Vagina (tissue), 2 donors: ENCODE results near the gene TRAPPC13. TPM values are rescaled to one million over a fixed set of nuclear protein-coding genes. Genes with fewer than 3 reads are reported as not detected.
"Not testable (repeated sequence)": the region's sequence is repeated elsewhere in the genome, so short reads cannot be mapped to it uniquely, and the experiment has no call there.

Experiments
- DNase-seq, 2 donors: peaks; one replicate each; pipeline ENCODE4 v3.0.0-alpha.2; 2017; ENCODE audit errors: extremely low spot score in 2 of 2
- H3K27ac ChIP-seq: fragments of 200-600 bp; sonication (generic); one replicate; pipeline ENCODE4 v1.5.1; 2019
- H3K27me3 ChIP-seq: fragments of 200-600 bp; sonication (generic); one replicate; pipeline ENCODE4 v1.5.1; 2019
- H3K36me3 ChIP-seq, 2 donors: fragments of 200-600 bp; sonication (generic); one replicate each; pipeline ENCODE4 v1.5.1; 2017 to 2019
- H3K4me1 ChIP-seq: fragments of 200-600 bp; sonication (generic); one replicate; pipeline ENCODE4 v1.5.1; 2019
- H3K4me3 ChIP-seq, 2 donors: fragments of 200-600 bp; sonication (generic); 1 replicate in 1 of 2; 2 replicates in 1 of 2; pipeline ENCODE4 v1.5.1; 2016 to 2019
- H3K9me3 ChIP-seq: fragments of 200-600 bp; sonication (generic); one replicate; pipeline ENCODE4 v1.5.1; 2019
- CTCF ChIP-seq, 3 experiments: fragments of 450-650 bp in 2 of 3; fragments of 200-600 bp in 1 of 3; sonication (generic) in 1 of 3; IDR thresholded peaks; one replicate each; pipeline ENCODE4 v1.5.1; 2017 to 2019; ENCODE audit warnings: antibody characterized with exemption in 3 of 3, mild to moderate bottlenecking in 2 of 3, moderate library complexity in 2 of 3
- POLR2A ChIP-seq, 2 donors: fragments of 450-650 bp; IDR thresholded peaks; one replicate each; pipeline ENCODE4 v1.6.1; 2017; ENCODE audit warnings: antibody characterized with exemption in 2 of 2, mild to moderate bottlenecking in 2 of 2, moderate library complexity in 2 of 2
- POLR2AphosphoS5 ChIP-seq, 2 donors: sonication (generic); formaldehyde crosslinking; IDR thresholded peaks; one replicate each; pipeline ENCODE4 v1.9.0; 2017; ENCODE audit warnings: antibody characterized with exemption in 2 of 2, mild to moderate bottlenecking in 2 of 2, low read depth in 1 of 2; ENCODE audit not compliant: insufficient read depth in 1 of 2
- intact Hi-C: fragments of 100-400 bp; cut with DNase I; formaldehyde crosslinking; loops from one replicate; pipeline ENCODE4 v1.15.1; 2023
- total RNA-seq: library from RNA; depleted of rRNA; stranded (reverse); fragments of >200 nt; gene quantifications from one replicate; pipeline ENCODE4 v1.2.3, GENCODE V29; 2016

The TRAPPC13 gene
- total RNA-seq, 1 donor from 2014 or later, result 11.0 TPM

DNA sequence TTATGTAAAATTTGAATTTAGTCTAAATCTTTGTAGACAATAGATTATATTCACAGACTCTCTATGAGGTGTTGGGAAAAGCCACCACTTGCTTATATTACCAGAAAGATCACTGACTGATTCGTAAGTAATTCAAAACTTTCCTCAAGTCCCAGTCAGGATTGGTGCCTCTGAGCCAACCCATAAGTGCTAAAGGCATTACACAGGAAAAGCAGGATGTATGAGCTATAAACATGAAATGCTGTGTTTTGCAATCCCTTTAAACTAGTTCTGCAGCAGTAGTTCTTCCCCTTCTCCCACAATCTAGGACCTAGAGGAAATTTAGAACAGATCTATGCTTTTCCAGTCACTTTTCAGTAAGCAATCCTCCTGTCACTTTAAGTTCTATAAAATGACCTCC is 48.0 kb downstream of the TRAPPC13 start:
- H3K36me3 ChIP-seq, result peaks cover 0 to 24% of the 10 kb centered on the region in 2 donors
- TF ChIP-seq POLR2AphosphoS5 (IDR thresholded peaks at IDR 0.05; ENCODE audit: insufficient read depth in 1 of 2, low read depth in 1 of 2) (no peak), POLR2A (IDR thresholded peaks at IDR 0.05) (no peak), CTCF (IDR thresholded peaks at IDR 0.05) (no peak)
- DNase-seq, result no peak

GRCh38 chr5:65674749-65675148 is 49.9 kb downstream of the TRAPPC13 start:
- no peak for DNase-seq
- intact Hi-C loops, result no loop called here
- Histone ChIP-seq H3K36me3 (peaks cover 0 to 23% of the 10 kb centered on the region in 2 donors), H3K27ac (no peak overlapping the region), H3K4me3 (no peak overlapping the region), H3K9me3 (no peaks in the 10 kb centered on the region), H3K4me1 (no peaks in the 10 kb centered on the region), H3K27me3 (no peaks in the 10 kb centered on the region)
- TF ChIP-seq POLR2AphosphoS5 (IDR thresholded peaks at IDR 0.05; ENCODE audit: insufficient read depth in 1 of 2, low read depth in 1 of 2) (no peak), POLR2A (IDR thresholded peaks at IDR 0.05) (no peak), CTCF (IDR thresholded peaks at IDR 0.05) (no peak)

More for the DNA sequence above, 48.0 kb downstream of the TRAPPC13 start:
- Histone ChIP-seq H3K9me3 (no peaks in the 10 kb centered on the region), H3K27ac (no peak overlapping the region), H3K27me3 (no peaks in the 10 kb centered on the region), H3K4me1 (no peaks in the 10 kb centered on the region), H3K4me3 (no peak overlapping the region)
- intact Hi-C loops, result no loop called here

- H3K27ac ChIP-seq, H3K4me3 ChIP-seq: not testable (repeated sequence)
Measured at GRCh38 chr5:65676056-65676455, 51.2 kb downstream of the TRAPPC13 start.

DNA sequence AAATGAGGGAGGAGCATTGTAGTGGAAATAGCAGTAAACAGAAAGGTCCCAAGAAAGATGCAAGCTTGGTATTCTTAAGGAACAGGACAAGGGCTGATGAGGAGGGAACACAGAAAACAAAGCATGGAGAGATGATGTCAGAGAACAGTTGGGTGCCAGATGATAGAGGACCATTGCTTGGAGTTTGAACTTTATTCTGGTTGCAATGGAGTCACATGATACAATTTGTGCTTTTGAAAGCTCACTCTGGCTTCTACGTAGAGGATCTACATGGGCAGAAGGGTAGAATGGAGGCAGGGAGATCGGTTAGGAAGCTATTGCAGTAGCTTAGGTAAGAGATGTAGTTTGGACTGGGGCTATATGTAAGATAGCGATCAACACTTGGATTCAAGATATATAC is 57.3 kb downstream of the TRAPPC13 start:
- Histone ChIP-seq H3K9me3 (no peaks in the 10 kb centered on the region), H3K4me3 (no peak overlapping the region), H3K4me1 (no peaks in the 10 kb centered on the region), H3K27ac (no peak overlapping the region), H3K27me3 (no peaks in the 10 kb centered on the region), H3K36me3 (peaks cover 0 to 7% of the 10 kb centered on the region in 2 donors)
- DNase-seq, result no peak
- TF ChIP-seq POLR2A (IDR thresholded peaks at IDR 0.05) (no peak), CTCF (IDR thresholded peaks at IDR 0.05) (no peak), POLR2AphosphoS5 (IDR thresholded peaks at IDR 0.05; ENCODE audit: insufficient read depth in 1 of 2, low read depth in 1 of 2) (no peak)
- intact Hi-C loops, result no loop called here

More at GRCh38 chr5:65676056-65676455, 51.2 kb downstream of the TRAPPC13 start:
- H3K27me3 ChIP-seq, intact Hi-C loops, DNase-seq, H3K4me1 ChIP-seq, H3K9me3 ChIP-seq: not testable (repeated sequence)
- H3K36me3 ChIP-seq, result peaks cover 0 to 14% of the 10 kb centered on the region in 2 donors

DNA sequence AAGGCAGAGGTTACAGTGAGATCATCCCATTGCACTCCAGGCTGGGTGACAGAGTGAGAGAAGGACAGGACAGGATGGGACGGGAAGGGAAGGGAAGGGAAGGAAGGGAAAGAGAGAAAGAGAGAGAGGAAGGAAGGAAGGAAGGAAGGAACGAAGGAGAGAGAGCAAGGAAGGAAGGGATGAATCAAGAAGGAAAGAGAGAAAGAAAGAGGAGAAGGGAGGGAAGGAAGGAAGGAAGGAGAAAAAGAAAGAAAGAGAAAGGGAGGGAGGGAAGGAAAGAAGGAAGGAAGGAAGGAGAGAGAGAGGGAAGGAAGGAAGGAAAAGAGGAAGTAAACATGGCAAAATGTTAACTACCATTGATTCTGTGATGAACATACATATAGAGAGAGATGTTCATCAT is 68.3 kb downstream of the TRAPPC13 start:
- Histone ChIP-seq H3K9me3 (no peaks in the 10 kb centered on the region), H3K36me3 (no peaks in the 10 kb centered on the region), H3K4me1 (no peaks in the 10 kb centered on the region), H3K4me3 (no peak overlapping the region), H3K27me3 (no peaks in the 10 kb centered on the region), H3K27ac (no peak overlapping the region)
- intact Hi-C loops, result no loop called here
- no peak for DNase-seq
- TF ChIP-seq POLR2AphosphoS5 (IDR thresholded peaks at IDR 0.05; ENCODE audit: insufficient read depth in 1 of 2, low read depth in 1 of 2) (no peak), POLR2A (IDR thresholded peaks at IDR 0.05) (no peak), CTCF (IDR thresholded peaks at IDR 0.05) (no peak)
